Measurements from ENCODE around the gene COMT.

DNA sequence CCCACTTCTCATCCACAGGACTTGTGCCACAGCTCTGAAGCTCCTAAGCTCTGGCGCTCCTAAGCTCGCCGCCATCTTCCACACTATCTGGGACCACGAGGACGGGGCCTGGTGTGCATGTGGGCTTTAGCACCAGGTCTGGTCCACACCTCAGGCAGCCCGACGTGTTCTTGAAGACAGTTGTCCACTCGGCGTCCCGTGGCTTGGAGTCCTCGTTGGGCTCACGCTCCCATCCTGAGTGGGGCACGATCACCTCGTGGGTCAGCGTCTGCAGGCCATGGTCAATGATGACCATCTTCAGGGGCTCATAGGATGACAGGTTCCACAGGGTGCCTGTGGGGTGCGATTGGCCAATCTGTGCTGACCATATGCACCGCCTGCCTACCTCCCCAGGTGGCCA lies 37.2 kb downstream of the COMT start:
- TF ChIP-seq SUZ12 (IDR thresholded peaks at IDR 0.05) (no peak), FOXM1 (IDR thresholded peaks at IDR 0.05; ENCODE audit: borderline replicate concordance) (no peak), SP1 (IDR thresholded peaks at IDR 0.05) (no peak)

Data from HEK293T (cell line).